RPMI8226 (cell line): ENCODE measurements around the gene LRFN4.

ENCODE experiments used
- DNase-seq: peaks from one replicate; pipeline ENCODE4 v3.0.0-alpha.2; 2015

The LRFN4 gene

GRCh38 chr11:66894141-66894540 lies 37.3 kb downstream of the LRFN4 start:
- DNase-seq = no peak

DNA sequence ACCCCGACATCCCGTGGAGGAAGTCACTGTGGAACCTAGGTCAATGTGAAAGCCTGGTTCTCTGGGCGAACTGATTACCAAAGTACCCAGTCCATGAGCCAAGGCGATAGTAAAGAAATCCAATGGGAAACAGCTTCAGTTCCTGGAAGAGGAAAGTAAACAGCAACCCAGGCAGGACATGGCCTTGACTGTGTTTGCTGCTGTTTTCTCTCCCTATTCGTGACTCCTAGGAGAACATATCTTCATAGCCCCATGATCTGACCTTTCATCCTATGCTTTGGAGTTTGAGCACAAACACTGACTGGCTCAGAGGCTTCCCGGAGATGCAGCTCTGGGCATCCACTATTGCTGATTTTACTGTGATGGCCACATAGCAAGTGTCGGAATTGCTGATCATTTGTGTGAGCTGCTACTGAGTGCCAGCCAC lies 45.1 kb downstream of the LRFN4 start:
- DNase-seq = no peak

- DNase-seq = peak; percentile 61
Observed at GRCh38 chr11:66902486-66903177, 45.8 kb downstream of the LRFN4 start.

- DNase-seq = no peak
Observed at GRCh38 chr11:66904055-66904454, 47.2 kb downstream of the LRFN4 start.

DNA sequence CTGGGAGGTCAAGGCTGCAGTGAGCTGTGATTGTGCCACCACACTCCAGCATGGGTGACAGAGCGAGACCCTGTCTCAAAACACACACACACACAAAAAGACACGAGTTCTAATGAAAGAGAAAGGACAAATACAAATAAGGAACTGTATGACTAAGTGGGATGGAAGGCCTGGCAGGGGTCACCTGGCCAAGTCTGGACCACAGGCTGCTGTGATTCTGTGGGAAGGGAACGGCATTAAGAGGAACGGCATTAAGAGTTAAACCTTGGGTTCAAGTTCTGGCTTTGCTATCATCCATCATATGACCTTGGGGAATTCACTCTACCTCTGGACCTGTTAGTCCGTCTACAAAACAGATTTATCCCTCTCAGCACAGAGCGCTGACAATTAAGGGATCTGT lies 47.7 kb downstream of the LRFN4 start:
- no peak for DNase-seq

GRCh38 chr11:66904981-66905521 lies 48.2 kb downstream of the LRFN4 start:
- DNase-seq = no peak

- DNase-seq = no peak
Observed at GRCh38 chr11:66905631-66906030, 48.8 kb downstream of the LRFN4 start.

GRCh38 chr11:66906061-66906733 lies 49.3 kb downstream of the LRFN4 start:
- DNase-seq = no peak

- no peak for DNase-seq
Observed at GRCh38 chr11:66907751-66908630, 51.1 kb downstream of the LRFN4 start.

- DNase-seq = no peak
Observed at GRCh38 chr11:66909181-66909580, 52.3 kb downstream of the LRFN4 start.

DNA sequence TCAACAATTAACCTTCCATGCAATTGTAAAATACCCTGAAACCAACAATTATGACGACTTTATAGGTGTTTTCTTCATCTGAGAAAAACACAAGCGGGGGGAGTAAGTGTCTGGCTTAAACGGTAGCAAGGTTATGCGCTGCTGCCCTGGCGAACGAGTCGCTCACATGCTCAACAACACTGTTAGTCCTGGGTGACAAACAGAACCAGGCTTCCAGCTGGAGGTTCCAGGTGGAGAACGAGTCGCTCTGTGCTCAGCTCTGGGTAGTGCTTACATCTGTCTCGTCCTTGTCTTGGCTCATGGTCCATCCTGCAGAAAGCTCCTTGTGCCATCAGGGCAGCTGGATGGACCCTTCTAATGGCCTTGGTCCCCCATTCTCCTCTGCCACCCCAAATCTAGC lies 53.2 kb downstream of the LRFN4 start:
- no peak for DNase-seq
